Activated CD8-positive, alpha-beta memory T cell treated with anti-CD3 and anti-CD28 coated beads, Interleukin-2, amount 10 ng/mL, durations not matched to agents 7 days and 5 days (primary cell): ENCODE data around the gene TMEM151B. TPM values are rescaled to one million over a fixed set of nuclear protein-coding genes. Genes with fewer than 3 reads are reported as not detected.

Source experiments
- ATAC-seq: fragments of 150-1000 bp; cut with Tn5 transposase; one replicate; pipeline ENCODE4 v1.10.0; 2021; ENCODE audit warnings: moderate library complexity
- CTCF ChIA-PET: fragments of 350-600 bp; sonication (Branson Sonifier 250); formaldehyde crosslinking; loops from one replicate; lab custom pipeline; 2021; ENCODE audit warnings: antibody characterized with exemption; lab: Charles Lee
- DNase-seq: peaks from one replicate; pipeline ENCODE4 v3.0.0-alpha.2; 2020
- H3K27ac Mint-ChIP-seq: one replicate; pipeline ENCODE4 v1.8.0; 2021; ENCODE audit warnings: mild to moderate bottlenecking, mixed read lengths
- H3K27me3 Mint-ChIP-seq: one replicate; pipeline ENCODE4 v1.8.0; 2021; ENCODE audit warnings: mixed read lengths
- H3K36me3 Mint-ChIP-seq: one replicate; pipeline ENCODE4 v1.8.0; 2021; ENCODE audit warnings: mild to moderate bottlenecking, mixed read lengths
- H3K4me1 Mint-ChIP-seq: one replicate; pipeline ENCODE4 v1.8.0; 2021; ENCODE audit warnings: mixed read lengths
- H3K4me3 Mint-ChIP-seq: one replicate; pipeline ENCODE4 v1.8.0; 2021; ENCODE audit warnings: mild to moderate bottlenecking, moderate library complexity, mixed read lengths
- H3K9me3 Mint-ChIP-seq: one replicate; pipeline ENCODE4 v1.8.0; 2022; ENCODE audit warnings: low read depth, mixed read lengths
- total RNA-seq, 2 experiments: library from RNA; stranded (reverse); gene quantifications; one replicate each; pipeline ENCODE4 v1.2.3, GENCODE V29; 2021

The TMEM151B gene
- total RNA-seq, 2 experiments from 2014 or later, result 0.06 TPM; not detected in 1

DNA sequence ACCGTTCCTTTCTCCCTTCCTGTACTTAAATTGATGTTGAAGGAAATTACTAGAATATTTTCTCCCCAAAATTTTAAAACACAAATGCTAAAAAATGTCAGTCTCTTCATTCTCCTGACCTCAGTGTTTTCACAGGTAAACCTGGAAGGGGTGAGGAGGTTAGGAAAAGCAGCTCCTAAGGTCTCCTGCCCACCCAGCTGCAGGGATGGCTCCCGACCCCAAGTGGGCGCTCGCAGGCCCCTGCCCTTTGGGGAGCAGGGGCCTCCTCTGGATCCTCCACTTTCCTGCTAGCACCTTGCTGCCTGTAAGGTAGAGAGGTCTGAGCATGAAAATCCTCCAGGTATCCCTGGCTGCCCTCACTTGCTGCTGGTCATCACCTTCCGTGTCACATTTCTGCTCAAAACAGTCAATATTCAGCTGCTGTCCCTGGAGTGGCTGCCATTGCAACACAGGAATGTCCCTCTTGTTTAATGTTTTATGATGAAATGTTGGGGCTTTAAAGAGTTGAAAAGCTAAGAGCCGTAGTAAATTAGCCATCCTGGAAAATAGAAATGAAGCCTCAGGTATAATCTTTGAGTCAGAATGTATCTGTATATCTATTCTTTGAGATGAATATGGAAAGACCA, 34.2 kb upstream of the TMEM151B start:
- Mint-ChIP-seq H3K27me3 (no peaks in the 10 kb centered on the region), H3K27ac (no peak overlapping the region), H3K9me3 (no peaks in the 10 kb centered on the region), H3K36me3 (peaks cover 3% of the 10 kb centered on the region), H3K4me1 (peaks cover 26% of the 10 kb centered on the region), H3K4me3 (no peak overlapping the region)
- CTCF ChIA-PET, result interaction anchor here (1.1 to 7.6 kb wide), 12 partner anchors 8 to 138 kb away, joined by 3 to 88 read pairs (median 6); partner anchors contain the start of genes AARS2, HSP90AB1, MYMX and SLC29A1
- no peak for ATAC-seq
- DNase-seq, result no peak

DNA sequence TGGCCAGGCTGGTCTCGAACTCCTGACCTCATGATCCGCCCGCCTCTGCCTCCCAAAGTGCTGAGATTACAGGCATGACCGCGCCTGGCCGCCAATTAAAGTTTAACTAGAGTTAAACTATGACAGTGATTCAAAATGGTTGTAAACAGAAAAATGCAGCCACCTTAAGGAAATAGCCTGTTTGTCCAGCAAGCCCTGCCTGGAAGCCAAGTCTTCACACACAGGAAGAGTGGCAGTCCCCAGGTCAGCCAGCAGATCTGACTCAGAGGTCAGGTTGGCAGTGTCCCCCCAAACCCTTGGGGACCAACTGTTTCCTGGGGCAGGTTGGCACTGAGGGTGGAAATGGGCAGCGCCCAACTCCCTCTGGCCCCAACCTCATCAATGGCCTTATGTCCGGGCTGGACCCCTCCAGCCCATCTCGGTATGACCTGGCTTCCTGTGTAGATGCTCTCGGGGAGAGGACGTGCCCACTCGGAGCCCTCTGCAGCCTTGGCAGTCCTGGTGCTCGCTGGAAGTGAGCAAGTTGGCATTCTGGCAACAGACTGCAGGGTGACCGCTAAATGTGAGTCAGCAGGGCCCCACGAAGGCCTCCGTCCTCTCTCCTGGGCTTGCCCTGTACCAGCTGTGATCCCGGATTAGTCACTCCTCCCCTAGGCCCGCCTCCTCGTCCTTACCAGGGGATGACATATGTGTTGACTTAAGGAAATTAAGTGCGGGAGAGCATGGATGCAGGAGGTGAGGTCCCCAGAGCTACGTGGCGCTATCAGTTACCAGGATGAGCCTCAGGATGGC, 33.0 kb upstream of the TMEM151B start:
- H3K4me1 Mint-ChIP-seq, result peaks cover 26% of the 10 kb centered on the region
- peak overlapping the region; percentile 84 for H3K4me3 Mint-ChIP-seq
- peak; percentile 85 for DNase-seq
- CTCF ChIA-PET, result interaction anchor here (0.8 to 7.6 kb wide), 20 partner anchors 9 to 600 kb away, joined by 3 to 88 read pairs (median 5); partner anchors contain the start of genes HSP90AB1, SLC29A1 and SLC35B2
- H3K9me3 Mint-ChIP-seq, result no peaks in the 10 kb centered on the region
- H3K27ac Mint-ChIP-seq, result peak overlapping the region; percentile 96
- peaks cover 3% of the 10 kb centered on the region for H3K36me3 Mint-ChIP-seq
- no peaks in the 10 kb centered on the region for H3K27me3 Mint-ChIP-seq
- ATAC-seq, result peak; percentile 89

DNA sequence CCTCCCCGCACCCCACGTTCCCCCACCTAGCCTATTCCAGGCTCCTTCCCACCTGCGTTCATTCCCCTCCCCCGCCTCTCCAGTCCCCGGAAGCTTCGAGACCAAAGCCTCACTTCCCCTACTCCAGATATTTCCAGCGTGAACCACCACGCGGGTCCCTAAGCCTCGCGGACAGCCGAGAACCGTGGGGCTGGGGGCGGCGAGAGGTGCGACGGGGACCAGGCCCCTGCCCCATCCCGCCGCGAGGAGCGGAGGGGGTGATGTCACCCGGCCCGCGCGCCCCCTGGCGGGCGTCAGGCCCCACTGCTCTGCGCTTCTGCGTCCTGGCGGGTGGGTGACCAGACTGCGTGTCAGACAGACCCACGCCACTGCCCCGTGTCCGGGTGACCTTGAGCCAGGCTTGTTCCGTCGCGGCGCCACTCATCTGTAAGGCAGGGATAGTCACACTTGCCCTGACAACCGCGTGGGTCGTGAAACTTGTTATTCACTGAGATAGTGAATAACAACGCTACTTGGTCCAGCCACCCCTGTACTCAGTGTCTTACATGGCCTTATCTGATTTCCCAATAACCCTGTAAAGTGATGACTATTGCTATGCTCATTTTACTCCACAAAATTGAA, 32.3 kb upstream of the TMEM151B start:
- no peaks in the 10 kb centered on the region for H3K9me3 Mint-ChIP-seq
- CTCF ChIA-PET, result interaction anchor here (0.8 to 7.6 kb wide), 19 partner anchors 8 to 601 kb away, joined by 3 to 88 read pairs (median 5); partner anchors contain the start of genes HSP90AB1, SLC29A1 and SLC35B2
- H3K27ac Mint-ChIP-seq, result peak overlapping the region; percentile 96
- ATAC-seq (peak; percentile 94), DNase-seq (peak; percentile 85)
- peaks cover 26% of the 10 kb centered on the region for H3K4me1 Mint-ChIP-seq
- peak overlapping the region; percentile 84 for H3K4me3 Mint-ChIP-seq
- no peaks in the 10 kb centered on the region for H3K27me3 Mint-ChIP-seq
- peaks cover 3% of the 10 kb centered on the region for H3K36me3 Mint-ChIP-seq

DNA sequence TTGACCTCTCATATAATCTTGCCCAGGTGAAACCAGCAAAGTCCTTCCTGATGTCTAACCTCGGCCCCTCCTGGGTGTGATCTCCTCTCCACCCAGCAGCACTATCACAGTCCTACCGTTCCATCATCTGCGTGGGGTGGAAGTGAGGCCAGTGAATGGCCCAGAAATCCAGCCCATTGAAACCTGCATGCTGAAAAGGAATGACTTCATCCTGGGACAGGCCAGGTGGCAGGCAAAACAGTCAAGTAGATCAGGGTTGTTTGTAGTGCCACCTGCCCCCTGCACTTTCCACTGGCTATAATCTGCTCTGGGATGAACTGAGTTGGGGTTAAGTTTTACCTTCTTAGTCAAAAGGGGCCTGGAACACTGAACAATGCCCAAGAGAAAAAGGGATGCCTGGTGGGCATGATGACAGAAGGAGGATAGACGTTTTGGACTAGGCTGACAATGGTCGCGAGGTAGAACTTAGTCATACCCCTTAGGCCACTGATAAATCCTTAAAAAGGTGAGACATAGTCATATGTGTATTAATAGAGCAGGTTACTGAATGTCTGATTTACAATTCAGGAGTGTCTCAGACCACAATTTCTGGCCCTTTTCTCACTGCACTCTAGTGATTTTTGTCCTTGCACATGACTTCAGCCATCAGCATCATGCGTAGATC, 31.4 kb upstream of the TMEM151B start:
- H3K36me3 Mint-ChIP-seq, result no peaks in the 10 kb centered on the region
- no peak for DNase-seq
- H3K9me3 Mint-ChIP-seq, result no peaks in the 10 kb centered on the region
- H3K4me3 Mint-ChIP-seq, result peak overlapping the region; percentile 13
- ATAC-seq, result no peak
- peaks cover 21% of the 10 kb centered on the region for H3K4me1 Mint-ChIP-seq
- H3K27me3 Mint-ChIP-seq, result no peaks in the 10 kb centered on the region
- no peak overlapping the region for H3K27ac Mint-ChIP-seq
- CTCF ChIA-PET, result interaction anchor here (0.9 to 7.6 kb wide), 7 partner anchors 8 to 464 kb away, joined by 3 to 88 read pairs (median 4); partner anchors contain the start of genes HSP90AB1 and SLC29A1

DNA sequence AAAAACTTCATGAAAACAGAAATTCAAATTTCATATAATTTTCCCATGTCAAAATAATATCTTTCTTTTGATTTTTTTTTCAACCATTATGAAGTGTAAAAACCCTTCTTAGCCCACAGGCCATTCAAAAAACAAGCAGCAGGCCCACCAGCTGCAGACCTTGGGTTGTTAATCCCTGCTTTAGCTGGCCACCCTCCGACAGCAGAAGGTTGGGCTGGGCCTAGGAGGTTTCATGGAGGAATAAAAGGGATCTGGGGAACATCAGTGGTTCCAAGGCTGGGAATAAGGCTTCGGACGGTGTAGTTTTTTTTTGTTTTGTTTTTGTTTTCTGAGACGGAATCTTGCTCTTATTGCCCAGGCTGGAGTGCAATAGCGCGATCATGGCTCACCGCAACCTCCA, 26.9 kb upstream of the TMEM151B start:
- H3K9me3 Mint-ChIP-seq, result no peaks in the 10 kb centered on the region
- peaks cover 20% of the 10 kb centered on the region for H3K4me1 Mint-ChIP-seq
- no peaks in the 10 kb centered on the region for H3K27me3 Mint-ChIP-seq
- DNase-seq (no peak), ATAC-seq (no peak)
- peaks cover 14% of the 10 kb centered on the region for H3K36me3 Mint-ChIP-seq
- H3K27ac Mint-ChIP-seq, result no peak overlapping the region
- CTCF ChIA-PET, result interaction anchor here (0.8 to 2.0 kb wide), 2 partner anchors 8 to 13 kb away, joined by 3 to 6 read pairs; partner anchors contain the start of gene SLC35B2
- H3K4me3 Mint-ChIP-seq, result no peak overlapping the region

DNA sequence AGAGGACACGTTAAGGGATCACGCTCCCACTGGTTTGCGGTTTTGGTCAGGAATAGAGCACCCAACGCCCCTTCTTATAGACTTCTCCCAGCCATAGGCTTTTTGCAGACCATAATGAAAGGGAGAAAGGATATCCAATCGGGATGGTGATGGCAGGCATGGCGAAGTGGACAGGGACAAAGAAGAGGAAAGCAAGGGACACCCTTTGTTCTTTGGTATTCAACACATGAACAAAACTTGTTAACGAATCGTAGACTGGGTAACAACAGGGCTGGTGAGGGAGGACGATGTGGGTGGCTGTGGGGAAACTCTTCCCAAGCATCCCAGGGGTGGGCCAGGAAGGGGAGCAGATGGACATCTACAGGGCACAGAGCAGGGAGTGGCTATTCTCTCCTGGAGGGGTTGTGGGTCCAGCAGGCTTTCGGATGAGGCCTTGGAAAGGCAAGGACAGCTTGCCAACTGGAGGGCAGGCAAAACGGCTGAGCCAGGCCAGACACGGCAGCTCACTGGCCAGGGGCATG, 24.8 kb upstream of the TMEM151B start:
- H3K27me3 Mint-ChIP-seq, result no peaks in the 10 kb centered on the region
- CTCF ChIA-PET, result interaction anchor here (0.7 to 5.1 kb wide), 5 partner anchors 10 to 67 kb away, joined by 3 to 60 read pairs (median 12); partner anchors contain the start of genes AARS2 and SLC35B2
- H3K4me1 Mint-ChIP-seq, result peaks cover 39% of the 10 kb centered on the region
- DNase-seq (no peak), ATAC-seq (no peak)
- H3K4me3 Mint-ChIP-seq, result peak overlapping the region; percentile 99
- H3K27ac Mint-ChIP-seq, result peak overlapping the region; percentile 99
- H3K9me3 Mint-ChIP-seq, result no peaks in the 10 kb centered on the region
- peaks cover 35% of the 10 kb centered on the region for H3K36me3 Mint-ChIP-seq

DNA sequence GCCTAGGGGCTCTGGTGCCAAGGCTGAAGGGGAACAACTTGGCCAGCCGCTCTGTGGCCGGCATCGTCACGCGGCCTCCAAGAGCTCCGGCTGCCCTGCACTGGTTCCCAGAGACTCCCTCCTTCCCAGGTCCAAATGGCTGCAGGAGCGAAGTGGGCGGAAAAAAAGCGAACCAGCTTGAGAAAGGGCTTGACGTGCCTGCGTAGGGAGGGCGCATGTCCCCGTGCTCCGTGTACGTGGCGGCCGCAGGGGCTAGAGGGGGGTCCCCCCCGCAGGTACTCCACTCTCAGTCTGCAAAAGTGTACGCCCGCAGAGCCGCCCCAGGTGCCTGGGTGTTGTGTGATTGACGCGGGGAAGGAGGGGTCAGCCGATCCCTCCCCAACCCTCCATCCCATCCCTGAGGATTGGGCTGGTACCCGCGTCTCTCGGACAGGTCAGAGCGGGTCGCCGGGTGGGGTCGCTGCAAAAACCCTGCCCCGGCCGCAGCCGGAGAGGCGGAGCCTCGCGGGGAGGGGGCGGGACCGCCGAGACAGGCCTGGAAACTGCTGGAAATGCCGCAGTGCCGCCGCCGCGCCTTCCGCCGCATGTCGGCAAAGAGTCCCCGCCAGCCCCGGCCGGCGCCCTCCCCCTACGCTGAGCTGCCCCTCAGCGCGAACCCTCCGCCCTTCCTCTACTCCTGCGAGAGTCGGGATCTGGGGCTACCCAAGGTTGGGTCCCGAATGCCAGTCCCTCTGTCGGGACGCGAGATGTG, 24.2 kb upstream of the TMEM151B start:
- peak; percentile 88 for DNase-seq
- Mint-ChIP-seq H3K9me3 (no peaks in the 10 kb centered on the region), H3K27ac (peak overlapping the region; percentile 99), H3K4me1 (peaks cover 45% of the 10 kb centered on the region), H3K27me3 (no peaks in the 10 kb centered on the region), H3K4me3 (peak overlapping the region; percentile 99), H3K36me3 (peaks cover 41% of the 10 kb centered on the region)
- ATAC-seq, result peak; percentile 41
- CTCF ChIA-PET, result interaction anchor here (1.0 to 5.1 kb wide), 11 partner anchors 10 to 476 kb away, joined by 3 to 60 read pairs (median 10); partner anchors contain the start of genes AARS2, NFKBIE, SLC29A1 and SLC35B2

DNA sequence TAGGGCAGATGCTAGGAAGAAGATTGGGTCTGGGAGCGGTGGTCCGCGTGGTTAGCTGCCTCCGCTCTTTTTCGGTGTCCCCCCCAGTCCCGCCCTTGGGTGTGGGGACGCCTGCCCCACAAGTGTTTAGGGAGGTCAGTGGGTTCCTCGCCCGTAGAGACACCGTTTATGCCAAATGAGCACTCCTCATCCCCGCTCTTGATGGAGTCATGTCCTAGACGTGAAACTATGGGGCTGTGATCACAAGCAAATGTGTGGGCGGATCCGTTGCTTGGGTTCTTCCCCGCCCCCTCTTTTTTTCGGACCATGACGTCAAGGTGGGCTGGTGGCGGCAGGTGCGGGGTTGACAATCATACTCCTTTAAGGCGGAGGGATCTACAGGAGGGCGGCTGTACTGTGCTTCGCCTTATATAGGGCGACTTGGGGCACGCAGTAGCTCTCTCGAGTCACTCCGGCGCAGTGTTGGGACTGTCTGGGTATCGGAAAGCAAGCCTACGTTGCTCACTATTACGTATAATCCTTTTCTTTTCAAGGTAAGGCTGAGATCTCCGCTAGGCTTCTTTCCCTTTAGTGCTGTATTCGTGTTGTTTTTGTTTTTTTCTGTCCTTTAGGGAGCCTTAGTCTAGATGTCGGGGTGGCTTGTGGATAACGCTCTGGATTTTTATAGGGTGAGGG, 23.4 kb upstream of the TMEM151B start, which contains the start of gene HSP90AB1:
Gene HSP90AB1, plus strand, starts transcription at position 439 of the 675 bp plus-strand sequence. CDS start 1,529 bp downstream, outside the sequence.
- peaks cover 52% of the 10 kb centered on the region for H3K4me1 Mint-ChIP-seq
- H3K27me3 Mint-ChIP-seq, result no peaks in the 10 kb centered on the region
- H3K9me3 Mint-ChIP-seq, result no peaks in the 10 kb centered on the region
- CTCF ChIA-PET, result interaction anchor here (1.0 to 5.1 kb wide), 11 partner anchors 10 to 477 kb away, joined by 3 to 60 read pairs (median 6); partner anchors contain the start of genes AARS2, NFKBIE, SLC29A1 and SLC35B2
- peak within 1 kb of the TSS; percentile 99 for H3K27ac Mint-ChIP-seq
- peak within 1 kb of the TSS; percentile 99 for H3K4me3 Mint-ChIP-seq
- H3K36me3 Mint-ChIP-seq, result peaks cover 47% of the 10 kb centered on the region
- ATAC-seq, result peak; percentile 82
- peak; percentile 98 for DNase-seq

DNA sequence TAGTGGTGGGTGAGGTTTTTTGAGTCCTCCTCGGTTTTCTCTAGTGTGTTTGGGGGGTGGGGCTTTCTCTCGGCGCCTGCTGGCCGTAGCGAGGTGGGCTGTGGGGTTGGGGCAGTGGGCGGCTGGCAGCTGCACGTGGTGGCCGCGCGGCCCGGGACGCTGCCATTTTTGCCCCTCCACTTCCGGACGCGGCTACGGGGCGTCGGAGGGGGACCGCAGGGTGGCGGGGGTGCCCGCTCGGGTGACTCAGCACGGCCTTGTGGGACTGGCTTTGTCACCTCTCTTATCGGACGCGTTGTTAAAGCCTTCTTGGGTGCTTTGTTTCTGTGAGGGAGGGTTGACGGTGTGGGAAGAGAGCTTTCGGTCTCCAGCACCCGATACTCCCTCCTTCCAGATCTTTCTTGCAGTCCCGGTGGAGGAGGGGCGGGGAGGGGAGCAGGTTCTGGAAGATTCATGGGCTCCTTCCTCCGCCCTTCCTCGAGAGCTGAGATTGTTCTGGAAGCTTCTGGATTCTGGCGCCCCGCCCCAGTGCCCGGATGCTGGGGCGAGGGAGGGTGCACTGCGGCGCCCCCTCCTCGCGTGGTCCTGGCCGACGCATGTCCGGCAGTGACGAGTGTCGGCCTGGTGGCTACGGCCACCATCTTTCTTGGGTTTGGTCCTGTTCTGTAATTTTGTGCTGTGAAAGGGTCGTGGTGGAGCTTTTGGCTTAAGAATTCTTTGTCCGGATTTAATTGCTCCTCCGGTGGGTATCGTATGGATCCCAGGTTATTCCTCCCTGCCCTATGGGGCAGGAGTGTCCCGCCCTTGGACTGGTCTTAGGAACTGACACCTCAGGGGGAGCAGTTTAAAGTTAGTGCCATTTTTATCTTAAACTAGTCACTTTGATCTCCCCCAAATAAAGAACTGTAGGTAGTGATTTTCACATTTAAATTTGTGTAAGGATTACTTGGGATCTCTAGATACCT, 22.6 kb upstream of the TMEM151B start:
- DNase-seq (peak; percentile 92), ATAC-seq (peak; percentile 47)
- Mint-ChIP-seq H3K36me3 (peaks cover 54% of the 10 kb centered on the region), H3K4me1 (peaks cover 57% of the 10 kb centered on the region), H3K27me3 (no peaks in the 10 kb centered on the region), H3K27ac (peak overlapping the region; percentile 99), H3K9me3 (no peaks in the 10 kb centered on the region), H3K4me3 (peak overlapping the region; percentile 99)
- CTCF ChIA-PET, result interaction anchor here (0.9 to 5.1 kb wide), 13 partner anchors 9 to 478 kb away, joined by 3 to 60 read pairs (median 6); partner anchors contain the start of genes AARS2, NFKBIE, SLC29A1 and SLC35B2

DNA sequence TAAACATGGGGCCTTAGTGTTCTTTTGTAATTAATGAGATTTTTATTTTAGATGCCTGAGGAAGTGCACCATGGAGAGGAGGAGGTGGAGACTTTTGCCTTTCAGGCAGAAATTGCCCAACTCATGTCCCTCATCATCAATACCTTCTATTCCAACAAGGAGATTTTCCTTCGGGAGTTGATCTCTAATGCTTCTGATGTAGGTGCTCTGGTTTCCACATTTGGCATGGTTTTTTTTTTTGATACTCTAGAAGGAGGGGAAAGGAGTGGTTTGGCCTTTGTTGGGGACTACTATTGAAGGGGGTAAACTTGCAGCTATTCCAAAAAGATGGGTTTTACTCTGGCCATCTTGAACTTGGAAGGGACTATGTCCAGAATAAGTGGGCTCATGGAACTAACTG, 21.7 kb upstream of the TMEM151B start:
- Mint-ChIP-seq H3K9me3 (no peaks in the 10 kb centered on the region), H3K27ac (peak overlapping the region; percentile 99), H3K4me3 (peak overlapping the region; percentile 99), H3K27me3 (no peaks in the 10 kb centered on the region), H3K4me1 (peaks cover 66% of the 10 kb centered on the region), H3K36me3 (peaks cover 63% of the 10 kb centered on the region)
- no peak for ATAC-seq
- CTCF ChIA-PET, result interaction anchor here (2.0 to 5.1 kb wide), 5 partner anchors 8 to 76 kb away, joined by 8 to 60 read pairs (median 16); partner anchors contain the start of genes NFKBIE and SLC35B2
- DNase-seq, result no peak
